ENCODE results near the gene AK4.

DNA sequence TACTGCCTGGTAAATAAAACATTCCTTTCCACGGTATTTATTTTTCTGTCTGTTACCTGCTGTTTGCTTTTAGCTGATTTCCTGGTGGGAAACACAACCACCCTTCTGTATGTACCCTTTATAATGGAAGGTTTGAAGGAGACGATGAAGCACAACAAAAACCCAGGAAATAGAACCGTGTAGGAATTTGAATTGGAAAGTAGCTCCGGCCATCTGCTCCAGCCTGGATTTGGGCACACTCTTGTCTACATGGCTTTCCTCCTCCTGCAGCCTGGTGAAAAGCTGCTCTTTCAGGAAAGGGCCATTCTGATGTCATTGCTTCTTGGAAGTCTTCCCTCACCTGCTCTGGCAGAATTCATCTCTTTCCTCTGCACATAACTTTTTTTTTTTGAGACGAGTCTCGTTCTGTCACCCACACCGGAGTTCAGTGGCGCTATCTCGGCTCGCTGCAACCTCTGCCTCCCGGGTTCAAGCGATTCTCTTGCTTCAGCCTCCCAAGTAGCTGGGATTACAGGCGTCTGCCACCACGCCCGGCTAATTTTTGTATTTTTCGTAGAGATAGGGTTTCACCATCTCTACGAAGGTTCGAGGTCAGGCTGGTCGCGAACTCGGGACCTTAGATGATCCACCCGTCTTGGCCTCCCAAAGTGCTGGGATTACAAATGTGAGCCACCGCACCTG, 2.7 kb downstream of the AK4 start:
- TF ChIP-seq, protein P1, sequence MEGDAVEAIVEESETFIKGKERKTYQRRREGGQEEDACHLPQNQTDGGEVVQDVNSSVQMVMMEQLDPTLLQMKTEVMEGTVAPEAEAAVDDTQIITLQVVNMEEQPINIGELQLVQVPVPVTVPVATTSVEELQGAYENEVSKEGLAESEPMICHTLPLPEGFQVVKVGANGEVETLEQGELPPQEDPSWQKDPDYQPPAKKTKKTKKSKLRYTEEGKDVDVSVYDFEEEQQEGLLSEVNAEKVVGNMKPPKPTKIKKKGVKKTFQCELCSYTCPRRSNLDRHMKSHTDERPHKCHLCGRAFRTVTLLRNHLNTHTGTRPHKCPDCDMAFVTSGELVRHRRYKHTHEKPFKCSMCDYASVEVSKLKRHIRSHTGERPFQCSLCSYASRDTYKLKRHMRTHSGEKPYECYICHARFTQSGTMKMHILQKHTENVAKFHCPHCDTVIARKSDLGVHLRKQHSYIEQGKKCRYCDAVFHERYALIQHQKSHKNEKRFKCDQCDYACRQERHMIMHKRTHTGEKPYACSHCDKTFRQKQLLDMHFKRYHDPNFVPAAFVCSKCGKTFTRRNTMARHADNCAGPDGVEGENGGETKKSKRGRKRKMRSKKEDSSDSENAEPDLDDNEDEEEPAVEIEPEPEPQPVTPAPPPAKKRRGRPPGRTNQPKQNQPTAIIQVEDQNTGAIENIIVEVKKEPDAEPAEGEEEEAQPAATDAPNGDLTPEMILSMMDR (tag by site-specific recombination; IDR thresholded peaks at IDR 0.05), result no peak
- TF ChIP-seq ZNF518A (tag by site-specific recombination; conservative IDR thresholded peaks at IDR 0.05; ENCODE audit: low read depth) (no peak), SETDB1 (IDR thresholded peaks at IDR 0.05; ENCODE audit: insufficient read length, low read length) (no peak), ZBTB49 (tag by site-specific recombination; IDR thresholded peaks at IDR 0.05; ENCODE audit: low read depth) (no peak), ZNF768 (tag by site-specific recombination; IDR thresholded peaks at IDR 0.05) (no peak), ZNF747 (tag by site-specific recombination; IDR thresholded peaks at IDR 0.05) (no peak), ELK4 (IDR thresholded peaks at IDR 0.05; ENCODE audit: borderline replicate concordance, low read depth, low read length) (no peak), KLF17 (tag by site-specific recombination; IDR thresholded peaks at IDR 0.05) (no peak), ZNF138 (tag by site-specific recombination; IDR thresholded peaks at IDR 0.05; ENCODE audit: borderline replicate concordance) (no peak), ZXDB (tag by site-specific recombination; IDR thresholded peaks at IDR 0.05) (no peak)

Measured in HEK293 (cell line).